Measurements from ENCODE around the gene TPRG1. TPM values are rescaled to one million over a fixed set of nuclear protein-coding genes. Genes with fewer than 3 reads are reported as not detected.

Gene TPRG1
- total and polyA plus RNA-seq, 2 of the 4 experiments (the other 2 are of a cell fraction), result 0.17 TPM; not detected in 1

DNA sequence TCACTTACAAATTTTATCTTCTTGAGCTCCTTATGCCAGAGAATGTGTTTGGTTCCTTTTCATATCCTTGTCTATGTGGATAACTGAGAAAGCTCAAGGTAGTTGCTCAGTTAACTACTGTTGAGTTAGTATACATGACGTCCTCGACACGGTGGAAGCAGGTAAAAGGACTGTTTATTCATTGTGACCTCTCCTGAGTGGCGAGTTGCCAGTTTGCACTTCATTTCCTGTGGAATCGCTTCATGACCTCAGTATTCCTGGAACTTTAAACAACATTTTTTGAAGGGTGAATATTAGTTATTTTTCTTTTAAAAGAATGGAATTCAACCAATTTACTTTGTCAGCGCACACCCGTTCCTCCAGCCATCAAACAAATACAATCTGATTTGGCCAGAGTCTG lies 1.2 kb upstream of the TPRG1 start:
- Histone ChIP-seq H3K14ac (replicated peaks; ENCODE audit: low read depth, low read length) (no peak overlapping the region), H4K91ac (ENCODE audit: insufficient read depth, low read depth, low read length) (no peak overlapping the region), H2AK5ac (ENCODE audit: low read depth, low read length) (no peak overlapping the region), H2BK15ac (ENCODE audit: low read depth, low read length) (no peak overlapping the region), H2AFZ (replicated peaks; ENCODE audit: low read length, poor library complexity) (no peak overlapping the region), H3K9me1 (ENCODE audit: insufficient read depth, low read length) (no peaks in the 10 kb centered on the region), H3K4me3 (ENCODE audit: insufficient read depth, low read depth, low read length) (no peak overlapping the region), H3K79me1 (ENCODE audit: low read depth in 1 of 2, low read length in 2 of 2) (no peaks in the 10 kb centered on the region), H3K18ac (ENCODE audit: low read depth, low read length) (no peak overlapping the region), H3K23ac (ENCODE audit: low read depth, low read length) (no peak overlapping the region), H2BK5ac (ENCODE audit: low read depth, low read length, poor library complexity, severe bottlenecking) (no peak overlapping the region), H2BK20ac (ENCODE audit: low read depth, low read length) (no peak overlapping the region), H4K8ac (ENCODE audit: low read depth in 2 of 2, low read length in 2 of 2) (no peak overlapping the region), H2BK120ac (ENCODE audit: low read depth, low read length) (no peak overlapping the region), H3K27me3 (ENCODE audit: control insufficient read depth, insufficient read depth, low read length) (peaks cover 7% of the 10 kb centered on the region; the same call in 1 of the 2 replicates), H3K9me3 (ENCODE audit: control insufficient read depth, insufficient read depth, low read length) (no peaks in the 10 kb centered on the region), H3K4ac (ENCODE audit: low read depth, low read length) (no peak overlapping the region), H3K4me1 (ENCODE audit: control insufficient read depth, insufficient read depth, low read length) (no peaks in the 10 kb centered on the region), H3K27ac (ENCODE audit: insufficient read depth, low read length) (no peak overlapping the region), H4K20me1 (ENCODE audit: insufficient read depth, low read length) (no peaks in the 10 kb centered on the region), H2AK9ac (replicated peaks; ENCODE audit: low read depth, low read length, poor library complexity) (no peak overlapping the region), H4K5ac (ENCODE audit: low read depth, low read length) (no peak overlapping the region), H3K4me2 (ENCODE audit: low read depth, low read length) (no peak overlapping the region), H3K9ac (ENCODE audit: low read depth, low read length) (no peak overlapping the region), H3K56ac (ENCODE audit: extremely low read depth, insufficient read depth, low read length) (no peak overlapping the region), H3K36me3 (ENCODE audit: control insufficient read depth, insufficient read depth, low read length) (no peaks in the 10 kb centered on the region)
- dilution Hi-C loops (cut with HindIII; ENCODE audit: low sequenced_read_pairs, unreplicated experiment), result no loop called here
- CTCF ChIA-PET, result no interaction called here
- 27% methylated on average over 3 of the region's 7 CpGs; no CpG with 5 or more reads in 1 of the 2 experiments for WGBS, 2 experiments (ENCODE audit: extremely low coverage in 2 of 2, insufficient read length in 1 of 2)
- intact Hi-C loops (cut with micrococcal nuclease), result no loop called here
- DNase-seq (no peak), ATAC-seq (ENCODE audit: low read depth) (no peak)
- no TSS peak for BruUV-seq (replicated peaks)
- POLR2A ChIA-PET (ENCODE audit: unreplicated experiment), result no interaction called here
- in situ Hi-C loops (cut with MboI; ENCODE audit: low sequenced_read_pairs), result no loop called here
- TF ChIP-seq MAFK (IDR thresholded peaks at IDR 0.05; ENCODE audit: low read depth, low read length) (no peak), MXI1 (IDR thresholded peaks at IDR 0.05; ENCODE audit: borderline replicate concordance, low read depth, low read length) (no peak), POLR2A (IDR thresholded peaks at IDR 0.05; ENCODE audit: low read depth, low read length) (no peak), RCOR1 (IDR thresholded peaks at IDR 0.05; ENCODE audit: insufficient replicate concordance, low read length) (no peak), BHLHE40 (IDR thresholded peaks at IDR 0.05; ENCODE audit: low read depth, low read length) (no peak), FOS (IDR thresholded peaks at IDR 0.05; ENCODE audit: low read depth, low read length) (no peak), SMC3 (IDR thresholded peaks at IDR 0.05; ENCODE audit: low read depth, low read length) (no peak), CHD1 (IDR thresholded peaks at IDR 0.05; ENCODE audit: low read depth, low read length) (no peak), RFX5 (IDR thresholded peaks at IDR 0.05; ENCODE audit: low read depth, low read length) (no peak)
- TF ChIP-seq, protein P1, sequence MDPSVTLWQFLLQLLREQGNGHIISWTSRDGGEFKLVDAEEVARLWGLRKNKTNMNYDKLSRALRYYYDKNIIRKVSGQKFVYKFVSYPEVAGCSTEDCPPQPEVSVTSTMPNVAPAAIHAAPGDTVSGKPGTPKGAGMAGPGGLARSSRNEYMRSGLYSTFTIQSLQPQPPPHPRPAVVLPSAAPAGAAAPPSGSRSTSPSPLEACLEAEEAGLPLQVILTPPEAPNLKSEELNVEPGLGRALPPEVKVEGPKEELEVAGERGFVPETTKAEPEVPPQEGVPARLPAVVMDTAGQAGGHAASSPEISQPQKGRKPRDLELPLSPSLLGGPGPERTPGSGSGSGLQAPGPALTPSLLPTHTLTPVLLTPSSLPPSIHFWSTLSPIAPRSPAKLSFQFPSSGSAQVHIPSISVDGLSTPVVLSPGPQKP (IDR thresholded peaks at IDR 0.05; ENCODE audit: borderline replicate concordance, low read depth, low read length), result no peak
- TF ChIP-seq, protein P2, sequence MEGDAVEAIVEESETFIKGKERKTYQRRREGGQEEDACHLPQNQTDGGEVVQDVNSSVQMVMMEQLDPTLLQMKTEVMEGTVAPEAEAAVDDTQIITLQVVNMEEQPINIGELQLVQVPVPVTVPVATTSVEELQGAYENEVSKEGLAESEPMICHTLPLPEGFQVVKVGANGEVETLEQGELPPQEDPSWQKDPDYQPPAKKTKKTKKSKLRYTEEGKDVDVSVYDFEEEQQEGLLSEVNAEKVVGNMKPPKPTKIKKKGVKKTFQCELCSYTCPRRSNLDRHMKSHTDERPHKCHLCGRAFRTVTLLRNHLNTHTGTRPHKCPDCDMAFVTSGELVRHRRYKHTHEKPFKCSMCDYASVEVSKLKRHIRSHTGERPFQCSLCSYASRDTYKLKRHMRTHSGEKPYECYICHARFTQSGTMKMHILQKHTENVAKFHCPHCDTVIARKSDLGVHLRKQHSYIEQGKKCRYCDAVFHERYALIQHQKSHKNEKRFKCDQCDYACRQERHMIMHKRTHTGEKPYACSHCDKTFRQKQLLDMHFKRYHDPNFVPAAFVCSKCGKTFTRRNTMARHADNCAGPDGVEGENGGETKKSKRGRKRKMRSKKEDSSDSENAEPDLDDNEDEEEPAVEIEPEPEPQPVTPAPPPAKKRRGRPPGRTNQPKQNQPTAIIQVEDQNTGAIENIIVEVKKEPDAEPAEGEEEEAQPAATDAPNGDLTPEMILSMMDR (conservative IDR thresholded peaks at IDR 0.05; ENCODE audit: low read depth, low read length), result no peak
